ENCODE results near the gene TEX10. TPM values are rescaled to one million over a fixed set of nuclear protein-coding genes. Genes with fewer than 3 reads are reported as not detected.
"Not testable (repeated sequence)": the region's sequence is repeated elsewhere in the genome, so short reads cannot be mapped to it uniquely, and the experiment has no call there.

The TEX10 gene
- total RNA-seq, 2 experiments from 2014 or later: 43.9 to 44.9 TPM

GRCh38 chr9:100394032-100394695, 41.4 kb upstream of the TEX10 start:
- Histone ChIP-seq H3K9me3 (ENCODE audit: low read length) (0 out of 2 replicates have a peak, but pooled peaks cover 5% of the 10 kb centered on the region), H3K79me2 (ENCODE audit: insufficient read depth, low read depth, low read length) (no peaks in the 10 kb centered on the region), H3K36me3 (ENCODE audit: insufficient read depth, low read length) (no peaks in the 10 kb centered on the region), H4K20me1 (ENCODE audit: insufficient read depth, low read length) (no peaks in the 10 kb centered on the region), H2AFZ (ENCODE audit: low read length) (no peak overlapping the region), H3K4me2 (ENCODE audit: low read length) (no peak overlapping the region), H3K9me2 (ENCODE audit: insufficient read depth, low read length) (no peaks in the 10 kb centered on the region), H3K4me1 (ENCODE audit: insufficient read depth, low read length, poor library complexity, severe bottlenecking) (no peaks in the 10 kb centered on the region), H3K4me3 (ENCODE audit: low read depth, low read length, poor library complexity, severe bottlenecking) (no peak overlapping the region), H3K27ac (ENCODE audit: low read depth, low read length, poor library complexity, severe bottlenecking) (no peak overlapping the region)
- TF ChIP-seq EZH2phosphoT487 (IDR thresholded peaks at IDR 0.05; ENCODE audit: borderline replicate concordance, low read depth, low read length): no peak
- TF ChIP-seq CTCF (conservative IDR thresholded peaks at IDR 0.05; ENCODE audit: low read length): no peak
- no peak for DNase-seq (ENCODE audit: low spot score)
- POLR2A ChIA-PET: no interaction called here
- CTCF ChIA-PET (ENCODE audit: unreplicated experiment): no interaction called here
- intact Hi-C loops (cut with micrococcal nuclease; ENCODE audit: unreplicated experiment): no loop called here
- no TSS peak for BruUV-seq (replicated peaks)

GRCh38 chr9:100392989-100393388, 40.2 kb upstream of the TEX10 start:
- H3K4me2 ChIP-seq (ENCODE audit: low read length); DNase-seq (ENCODE audit: low spot score); intact Hi-C loops (cut with micrococcal nuclease; ENCODE audit: unreplicated experiment); CTCF ChIA-PET (ENCODE audit: unreplicated experiment); H3K9me3 ChIP-seq (ENCODE audit: low read length); H3K4me3 ChIP-seq (ENCODE audit: low read depth, low read length, poor library complexity, severe bottlenecking); H3K36me3 ChIP-seq (ENCODE audit: insufficient read depth, low read length); BruUV-seq (replicated peaks); H2AFZ ChIP-seq (ENCODE audit: low read length); H3K27ac ChIP-seq (ENCODE audit: low read depth, low read length, poor library complexity, severe bottlenecking); H3K79me2 ChIP-seq (ENCODE audit: insufficient read depth, low read depth, low read length); H3K9me2 ChIP-seq (ENCODE audit: insufficient read depth, low read length); H3K4me1 ChIP-seq (ENCODE audit: insufficient read depth, low read length, poor library complexity, severe bottlenecking); H4K20me1 ChIP-seq (ENCODE audit: insufficient read depth, low read length): not testable (repeated sequence)
- POLR2A ChIA-PET: interaction anchor here (0.9 kb wide), 1 partner anchor 289 kb away, joined by 3 read pairs; no protein-coding TSS in a partner anchor

GRCh38 chr9:100379862-100380261, 27.1 kb upstream of the TEX10 start:
- no peaks in the 10 kb centered on the region for H3K9me2 ChIP-seq (ENCODE audit: insufficient read depth, low read length)

More at GRCh38 chr9:100379862-100380261, 27.1 kb upstream of the TEX10 start:
- intact Hi-C loops (cut with micrococcal nuclease; ENCODE audit: unreplicated experiment): no loop called here
- no peak overlapping the region for H3K4me3 ChIP-seq (ENCODE audit: low read depth, low read length, poor library complexity, severe bottlenecking)
- no peaks in the 10 kb centered on the region for H3K36me3 ChIP-seq (ENCODE audit: insufficient read depth, low read length)
- H3K9me3 ChIP-seq (ENCODE audit: low read length): no peaks in the 10 kb centered on the region
- BruUV-seq (replicated peaks): no TSS peak
- no peak overlapping the region for H2AFZ ChIP-seq (ENCODE audit: low read length)
- TF ChIP-seq EZH2phosphoT487 (IDR thresholded peaks at IDR 0.05; ENCODE audit: borderline replicate concordance, low read depth, low read length) (no peak), CTCF (conservative IDR thresholded peaks at IDR 0.05; ENCODE audit: low read length) (no peak)
- H3K79me2 ChIP-seq (ENCODE audit: insufficient read depth, low read depth, low read length): no peaks in the 10 kb centered on the region
- H4K20me1 ChIP-seq (ENCODE audit: insufficient read depth, low read length): no peaks in the 10 kb centered on the region
- DNase-seq (ENCODE audit: low spot score): no peak
- H3K4me2 ChIP-seq (ENCODE audit: low read length): no peak overlapping the region
- H3K27ac ChIP-seq (ENCODE audit: low read depth, low read length, poor library complexity, severe bottlenecking): no peak overlapping the region
- POLR2A ChIA-PET: interaction anchor here (0.6 kb wide), 1 partner anchor 34 kb away, joined by 3 read pairs; no protein-coding TSS in a partner anchor
- no peaks in the 10 kb centered on the region for H3K4me1 ChIP-seq (ENCODE audit: insufficient read depth, low read length, poor library complexity, severe bottlenecking)
- CTCF ChIA-PET (ENCODE audit: unreplicated experiment): no interaction called here

All from OCI-LY7 (cell line).